AG20443 (cell line): Measurements from ENCODE around the gene HSPG2.
"Not testable (repeated sequence)": the region's sequence is repeated elsewhere in the genome, so short reads cannot be mapped to it uniquely, and the experiment has no call there.

ENCODE experiments used
- DNase-seq: peaks from one replicate; pipeline ENCODE4 v3.0.0; 2012; ENCODE audit warnings: low spot score, mixed read lengths

HSPG2 gene

GRCh38 chr1:21823980-21824702 lies 113.0 kb downstream of the HSPG2 start:
- no peak for DNase-seq

- no peak for DNase-seq
Measured at GRCh38 chr1:21823206-21823979, 113.7 kb downstream of the HSPG2 start.

GRCh38 chr1:21822349-21822748 lies 114.8 kb downstream of the HSPG2 start:
- peak; percentile 69 for DNase-seq

- no peak for DNase-seq
Measured at GRCh38 chr1:21821385-21822019, 115.6 kb downstream of the HSPG2 start.

- DNase-seq, result no peak
Measured at GRCh38 chr1:21820597-21821232, 116.4 kb downstream of the HSPG2 start.

GRCh38 chr1:21818656-21819055 lies 118.5 kb downstream of the HSPG2 start:
- peak; percentile 94 for DNase-seq

- DNase-seq, result peak; percentile 72
Measured at GRCh38 chr1:21816602-21817302, 120.4 kb downstream of the HSPG2 start.

GRCh38 chr1:21815724-21816321 lies 121.3 kb downstream of the HSPG2 start:
- DNase-seq, result peak; percentile 13

GRCh38 chr1:21814981-21815582 lies 122.0 kb downstream of the HSPG2 start:
- DNase-seq, result no peak

GRCh38 chr1:21814241-21814918 lies 122.7 kb downstream of the HSPG2 start:
- DNase-seq, result peak; percentile 55

- DNase-seq, result no peak
Measured at GRCh38 chr1:21813542-21813941, 123.6 kb downstream of the HSPG2 start.

GRCh38 chr1:21811875-21812305 lies 125.2 kb downstream of the HSPG2 start, which contains the start of gene LDLRAD2:
TSS of gene LDLRAD2 (plus strand) at chr1:21812265. CDS start at chr1:21812452, 187 bp downstream.
- DNase-seq, result peak; percentile 57

- no peak for DNase-seq
Measured at GRCh38 chr1:21804536-21804935, 132.6 kb downstream of the HSPG2 start.

- no peak for DNase-seq
Measured at GRCh38 chr1:21801100-21801499, 136.0 kb downstream of the HSPG2 start.

GRCh38 chr1:21799730-21800129 lies 137.4 kb downstream of the HSPG2 start:
- no peak for DNase-seq

- no peak for DNase-seq
Measured at GRCh38 chr1:21795075-21795474, 142.0 kb downstream of the HSPG2 start.

GRCh38 chr1:21794656-21795055 lies 142.5 kb downstream of the HSPG2 start:
- DNase-seq, result no peak

- no peak for DNase-seq
Measured at GRCh38 chr1:21793104-21793503, 144.0 kb downstream of the HSPG2 start.

- DNase-seq, result no peak
Measured at GRCh38 chr1:21786640-21787039, 150.5 kb downstream of the HSPG2 start.

GRCh38 chr1:21785764-21786163 lies 151.3 kb downstream of the HSPG2 start:
- DNase-seq, result not testable (repeated sequence)
